IPS-18c (cell line): Measurements from ENCODE around the gene TCN2.
"Not testable (repeated sequence)": the region's sequence is repeated elsewhere in the genome, so short reads cannot be mapped to it uniquely, and the experiment has no call there.

Experiments used
- H3K4me3 ChIP-seq: 2 replicates; pipeline ENCODE4 v1.7.0; 2013; ENCODE audit warnings: low read depth, mild to moderate bottlenecking, low read length, moderate library complexity; ENCODE audit not compliant: insufficient read depth
- H3K9me3 ChIP-seq: one replicate; pipeline ENCODE4 v1.6.1; 2013; ENCODE audit warnings: mild to moderate bottlenecking, low read length, moderate library complexity; ENCODE audit not compliant: control insufficient read depth, insufficient read depth

The TCN2 gene

DNA sequence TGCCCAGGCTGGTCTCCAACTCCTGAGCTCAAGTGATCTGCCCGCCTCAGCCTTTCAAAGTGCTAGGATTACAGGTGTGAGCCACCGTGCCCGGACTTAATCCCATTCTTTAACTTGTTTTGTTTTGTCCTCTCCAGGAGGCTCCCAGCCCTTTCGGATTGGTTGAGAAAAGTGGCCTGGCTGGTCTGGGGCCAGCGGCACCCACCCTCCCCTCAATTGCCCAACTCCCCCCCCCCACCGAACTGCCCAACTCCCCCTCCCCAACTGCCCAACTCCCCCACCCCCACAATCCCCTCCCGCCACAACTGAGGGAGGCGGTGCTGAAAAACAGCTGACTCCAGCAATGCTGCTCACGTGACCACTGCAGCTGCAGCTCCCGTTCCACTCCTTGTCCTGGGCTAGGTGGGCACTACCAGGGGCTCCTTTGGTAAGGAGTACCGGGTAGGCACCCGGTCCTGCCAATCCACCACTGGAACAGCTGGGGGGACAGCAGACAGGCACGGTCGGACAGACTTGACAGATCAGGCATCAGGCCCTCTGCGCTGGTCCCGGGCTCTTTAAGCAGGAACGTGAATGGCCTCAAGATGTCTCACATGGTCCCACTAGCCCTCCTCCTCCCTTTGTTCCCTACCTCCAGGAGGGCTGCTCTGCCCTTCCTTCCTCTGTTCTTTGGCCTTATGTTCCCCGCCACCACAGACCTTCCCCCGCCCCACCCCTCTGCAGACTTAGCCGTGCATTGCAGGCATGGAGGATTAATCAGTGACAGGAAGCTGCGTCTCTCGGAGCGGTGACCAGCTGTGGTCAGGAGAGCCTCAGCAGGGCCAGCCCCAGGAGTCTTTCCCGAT lies at the start of gene TCN2:
Gene TCN2 (plus strand): TSS at position 720 of the 845 bp plus-strand sequence. CDS start 158 bp downstream, outside the sequence.
- peak within 1 kb of the TSS; percentile 61 for H3K4me3 ChIP-seq

DNA sequence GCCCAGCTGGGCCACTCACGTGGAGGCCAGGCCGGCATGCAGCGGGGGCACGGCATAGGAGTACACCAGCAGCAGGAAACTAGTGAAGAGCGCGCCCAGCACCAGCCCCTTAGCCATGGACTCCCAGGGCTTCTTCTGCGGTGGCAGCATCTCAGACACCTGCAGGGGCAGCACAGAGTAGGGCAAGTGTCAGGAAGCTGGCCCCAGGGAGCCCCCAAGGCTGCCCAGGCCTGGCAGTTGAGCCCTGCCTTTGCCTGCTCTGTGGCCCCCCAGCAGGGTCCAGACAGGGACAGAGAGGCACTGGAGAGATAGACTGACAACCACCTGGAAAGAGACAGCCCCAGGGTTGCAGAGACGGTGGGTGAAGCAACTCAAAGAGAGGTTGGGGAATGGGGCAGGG lies 49.7 kb upstream of the TCN2 start:
- H3K4me3 ChIP-seq = no peak overlapping the region
- H3K9me3 ChIP-seq = no peaks in the 10 kb centered on the region

More for the DNA sequence above, at the start of gene TCN2:
- no peaks in the 10 kb centered on the region for H3K9me3 ChIP-seq

DNA sequence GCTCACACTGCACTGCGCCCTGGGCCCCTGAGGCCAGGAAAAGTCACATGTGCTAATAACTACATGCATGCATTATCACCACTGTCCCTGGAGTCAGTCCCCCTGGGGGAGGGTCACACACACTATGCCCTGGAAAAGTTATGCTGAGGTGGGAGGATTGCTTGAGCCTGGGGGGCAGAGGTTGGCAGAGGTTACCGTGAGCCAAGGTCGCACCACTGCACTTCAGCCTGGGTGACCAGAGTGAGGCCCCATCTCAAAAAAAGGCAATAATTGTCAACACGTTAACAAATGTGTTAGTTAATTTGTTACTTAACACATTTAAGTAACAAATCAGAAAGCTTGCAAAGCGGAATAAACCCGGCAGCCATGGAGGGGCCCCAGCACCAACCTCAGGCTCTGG lies 47.1 kb upstream of the TCN2 start:
- H3K9me3 ChIP-seq = no peaks in the 10 kb centered on the region
- H3K4me3 ChIP-seq = no peak overlapping the region

DNA sequence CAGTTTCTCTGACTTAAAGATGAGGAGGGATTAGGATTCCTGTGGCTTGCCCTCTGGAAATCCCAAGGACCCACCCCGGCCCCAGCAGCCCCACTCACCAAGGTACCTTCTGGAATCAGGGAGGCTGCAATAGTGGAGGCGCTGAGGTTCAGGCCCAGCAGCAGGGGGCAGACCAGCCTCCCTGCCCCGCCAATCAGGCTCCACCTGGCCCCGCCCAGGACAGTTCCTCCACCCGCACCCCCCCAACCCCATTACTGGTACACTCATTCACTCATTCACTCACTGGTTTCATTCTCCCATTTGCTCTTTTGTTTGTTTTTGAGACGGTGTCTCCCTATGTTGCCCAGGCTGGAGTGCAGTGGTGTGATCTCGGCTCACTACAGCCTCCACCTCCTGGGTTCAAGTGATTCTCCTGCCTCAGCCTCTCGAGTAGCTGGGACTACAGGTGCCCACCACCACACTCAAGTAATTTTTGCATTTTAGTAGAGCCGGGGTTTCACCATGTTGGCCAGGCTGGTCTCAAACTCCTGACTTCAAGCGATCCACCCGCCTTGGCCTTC lies 46.3 kb upstream of the TCN2 start:
- not testable (repeated sequence) for H3K4me3 ChIP-seq, H3K9me3 ChIP-seq

DNA sequence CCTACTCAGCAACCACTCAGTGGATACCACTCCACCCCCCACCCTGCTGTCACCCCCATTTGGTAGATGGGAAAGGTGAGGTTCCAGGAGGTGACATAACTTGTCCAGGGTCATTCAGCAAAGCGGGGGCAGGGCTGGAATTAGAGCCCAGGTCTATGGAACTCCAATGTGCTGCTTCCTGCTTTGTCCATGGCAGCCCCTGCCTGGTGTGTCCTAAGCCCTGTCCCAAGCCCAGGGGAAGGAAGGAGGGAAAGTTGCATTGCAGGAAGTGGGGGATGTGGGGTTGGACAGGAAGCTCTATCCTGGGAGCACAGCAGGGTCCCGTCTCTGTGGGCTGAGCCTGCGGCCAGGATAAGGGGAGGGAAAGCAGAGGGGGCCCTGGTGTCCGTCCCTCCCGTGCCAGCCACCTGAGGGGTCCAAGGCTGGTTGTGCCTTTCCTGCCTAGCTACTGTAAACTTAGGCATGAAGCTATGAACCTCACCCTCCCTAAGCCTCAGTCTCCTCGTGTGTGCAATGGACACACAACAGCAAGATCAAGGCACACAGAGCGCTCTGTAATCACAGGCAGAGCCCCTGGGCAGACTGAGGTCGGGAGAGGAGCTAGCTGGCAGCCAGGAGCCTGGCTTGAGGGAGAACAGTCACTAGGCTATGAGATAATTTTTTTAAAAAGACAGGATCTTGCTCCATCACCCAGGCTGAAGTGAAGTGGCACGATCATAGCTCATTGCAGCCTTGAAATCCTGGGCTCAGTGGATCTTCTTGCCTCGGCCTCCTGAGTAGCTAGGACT lies 45.4 kb upstream of the TCN2 start:
- Histone ChIP-seq H3K4me3 (no peak overlapping the region; the same call in 1 of the 2 replicates), H3K9me3 (no peaks in the 10 kb centered on the region)

DNA sequence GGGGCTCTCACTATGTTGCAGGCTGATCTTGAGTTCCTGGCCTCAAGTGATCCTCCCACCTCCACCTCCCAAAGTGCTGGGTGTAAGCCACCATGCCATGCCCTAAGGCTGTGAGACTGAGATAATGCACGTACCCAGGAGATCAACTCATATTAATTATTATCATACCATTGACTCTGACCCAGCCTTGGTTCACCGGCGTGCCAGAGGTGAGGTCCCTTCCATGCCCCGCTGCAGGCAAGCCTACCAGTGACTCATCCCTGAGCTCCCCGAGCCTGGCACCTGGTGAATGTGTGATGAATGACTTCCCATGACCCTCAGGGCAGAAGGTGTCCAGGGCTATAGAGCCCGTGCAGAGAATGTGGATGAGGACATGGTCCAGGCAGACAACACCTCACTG lies 44.6 kb upstream of the TCN2 start:
- no peaks in the 10 kb centered on the region for H3K9me3 ChIP-seq
- H3K4me3 ChIP-seq = no peak overlapping the region

DNA sequence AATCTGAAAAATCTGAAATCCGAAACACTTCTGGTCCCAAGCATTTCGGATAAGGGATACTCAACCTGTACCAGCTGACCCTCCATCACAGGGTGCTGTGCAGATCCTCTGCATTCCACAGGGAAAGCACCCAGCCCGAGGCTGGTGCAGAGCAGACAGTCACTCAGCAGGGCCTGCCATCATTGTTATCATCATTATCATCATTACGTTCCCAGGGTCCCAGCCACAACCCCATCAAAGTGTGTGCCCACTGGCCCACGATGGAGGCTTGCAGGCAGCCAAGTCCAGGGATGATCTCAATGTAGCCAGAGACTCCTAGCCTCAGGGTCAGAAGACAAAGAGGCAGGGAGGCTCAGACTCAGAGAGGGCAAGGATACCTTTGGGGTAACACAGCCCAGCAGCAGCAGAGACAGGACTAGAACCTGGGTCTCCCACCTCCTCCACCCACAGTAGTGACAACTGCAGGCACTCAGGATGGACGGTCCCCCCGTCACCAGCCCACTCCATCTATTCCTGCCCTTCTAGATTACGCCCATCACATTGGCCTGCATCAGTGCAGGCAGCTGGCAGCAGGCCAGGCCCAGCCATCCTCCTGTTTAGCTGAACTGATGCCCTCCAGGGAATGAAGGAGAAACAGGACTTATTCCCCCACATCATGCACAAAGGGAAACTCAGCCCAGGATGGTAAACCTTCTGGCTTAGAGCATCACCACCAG lies 42.8 kb upstream of the TCN2 start:
- Histone ChIP-seq H3K4me3 (no peak overlapping the region), H3K9me3 (no peaks in the 10 kb centered on the region)

DNA sequence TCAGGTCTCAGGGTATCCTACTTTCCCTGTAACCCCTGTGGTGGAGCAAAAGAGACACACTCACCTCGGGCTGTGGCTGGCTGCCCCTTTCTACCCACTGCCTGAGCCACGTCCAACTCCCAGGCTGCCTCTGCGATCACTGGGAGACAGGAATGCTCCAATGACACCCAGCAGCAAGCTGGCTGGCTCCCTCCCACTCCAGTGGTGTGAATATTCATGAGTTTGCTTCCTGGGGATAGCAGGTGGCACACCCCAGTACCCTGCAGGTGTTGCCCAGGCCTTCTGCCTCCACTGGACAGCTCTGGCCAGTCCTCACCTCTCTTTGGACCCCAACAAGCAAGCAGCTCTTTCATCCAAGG lies 42.2 kb upstream of the TCN2 start:
- Histone ChIP-seq H3K9me3 (no peaks in the 10 kb centered on the region), H3K4me3 (no peak overlapping the region)

DNA sequence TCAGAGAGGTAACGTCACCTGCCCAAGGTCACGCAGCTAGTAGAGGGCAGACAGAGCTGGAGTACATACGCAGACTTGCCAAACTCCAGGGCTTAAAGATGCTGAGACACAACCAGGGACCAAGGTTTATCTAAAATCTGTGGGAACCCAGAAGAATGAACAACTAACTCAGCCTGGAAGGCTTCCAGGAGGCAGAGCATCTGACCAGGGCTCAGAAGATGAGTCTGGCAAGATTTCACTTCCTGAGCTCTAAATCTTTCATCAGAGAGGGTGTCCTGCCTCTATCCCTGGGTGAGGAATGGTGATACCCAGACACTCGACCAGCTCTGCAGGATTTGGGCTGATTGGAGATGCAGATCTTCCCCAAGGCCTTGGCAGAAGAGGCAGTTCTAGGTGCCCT lies 41.6 kb upstream of the TCN2 start:
- H3K4me3 ChIP-seq = no peak overlapping the region

DNA sequence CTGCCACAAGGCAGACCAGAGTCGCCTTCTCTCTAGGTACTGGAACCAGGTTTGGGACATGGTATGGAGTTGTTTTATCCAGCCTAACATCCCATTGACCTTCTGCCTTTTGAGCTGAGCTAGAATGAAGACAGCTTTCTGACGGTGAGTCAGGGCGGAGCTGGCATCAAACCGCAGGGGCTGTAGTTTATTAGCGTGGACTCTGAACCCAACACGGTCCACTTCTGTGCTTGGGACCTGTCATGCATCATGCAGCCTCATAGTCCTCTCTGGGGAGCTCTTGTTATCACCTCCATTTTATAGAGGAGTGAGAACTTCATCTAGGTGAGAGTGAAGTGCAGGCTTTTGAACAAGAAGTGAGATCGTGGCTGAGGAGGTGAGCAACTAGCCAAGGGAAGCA lies 40.8 kb upstream of the TCN2 start:
- H3K9me3 ChIP-seq = no peaks in the 10 kb centered on the region

More for the DNA sequence above, 41.6 kb upstream of the TCN2 start:
- H3K9me3 ChIP-seq = no peaks in the 10 kb centered on the region

DNA sequence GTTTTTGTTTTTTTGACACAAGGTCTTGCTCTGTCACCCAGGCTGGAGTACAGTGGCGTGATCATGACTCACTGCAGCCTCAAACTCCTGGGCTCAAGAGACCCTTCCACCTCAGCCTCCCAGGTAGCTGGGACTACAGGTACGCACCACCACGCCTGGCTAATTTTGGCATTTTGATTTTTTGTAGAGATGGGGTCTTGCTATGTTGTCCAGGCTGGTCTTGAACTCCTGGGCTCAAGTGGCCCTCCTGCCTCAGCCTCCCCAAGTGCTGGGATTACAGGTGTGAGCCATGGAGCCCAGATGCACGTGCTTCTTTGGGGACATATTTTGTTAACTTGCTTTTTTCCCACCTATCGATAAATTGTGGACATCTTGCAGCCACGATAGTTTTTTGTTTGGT lies 39.7 kb upstream of the TCN2 start:
- H3K4me3 ChIP-seq, H3K9me3 ChIP-seq: not testable (repeated sequence)

More for the DNA sequence above, 40.8 kb upstream of the TCN2 start:
- H3K4me3 ChIP-seq = no peak overlapping the region

DNA sequence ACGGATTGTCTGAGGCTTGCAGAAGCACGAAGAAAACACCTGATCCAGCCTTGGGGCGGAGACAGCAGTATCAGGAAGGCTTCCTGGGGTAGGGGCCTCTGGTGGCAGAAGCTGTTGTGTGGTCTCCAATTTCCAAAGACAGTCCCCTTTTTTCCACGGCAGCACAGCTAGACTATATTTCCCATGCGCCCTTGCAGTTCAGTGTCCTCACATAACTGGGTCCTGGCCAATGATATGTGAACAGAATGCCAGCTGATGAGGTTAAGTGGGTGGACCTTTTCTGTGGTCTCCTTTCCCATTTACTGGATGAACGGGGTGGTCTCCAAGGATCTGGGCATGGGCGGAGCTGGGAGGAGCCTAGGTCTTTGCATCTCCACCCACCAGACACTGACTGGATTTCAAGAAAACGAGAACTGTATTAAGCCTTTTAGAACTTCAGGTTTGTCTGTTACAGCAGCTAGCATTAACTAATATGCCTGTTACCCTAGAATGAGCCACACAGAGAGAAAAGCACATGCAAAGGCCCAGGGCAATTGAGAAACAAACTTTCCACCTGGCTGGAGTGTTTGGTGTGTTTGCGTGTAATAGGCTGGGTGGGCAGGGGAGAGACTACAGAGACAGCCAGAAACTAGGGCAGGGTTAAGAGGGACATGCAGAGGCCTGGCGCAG lies 38.7 kb upstream of the TCN2 start:
- Histone ChIP-seq H3K9me3 (no peaks in the 10 kb centered on the region), H3K4me3 (no peak overlapping the region)

DNA sequence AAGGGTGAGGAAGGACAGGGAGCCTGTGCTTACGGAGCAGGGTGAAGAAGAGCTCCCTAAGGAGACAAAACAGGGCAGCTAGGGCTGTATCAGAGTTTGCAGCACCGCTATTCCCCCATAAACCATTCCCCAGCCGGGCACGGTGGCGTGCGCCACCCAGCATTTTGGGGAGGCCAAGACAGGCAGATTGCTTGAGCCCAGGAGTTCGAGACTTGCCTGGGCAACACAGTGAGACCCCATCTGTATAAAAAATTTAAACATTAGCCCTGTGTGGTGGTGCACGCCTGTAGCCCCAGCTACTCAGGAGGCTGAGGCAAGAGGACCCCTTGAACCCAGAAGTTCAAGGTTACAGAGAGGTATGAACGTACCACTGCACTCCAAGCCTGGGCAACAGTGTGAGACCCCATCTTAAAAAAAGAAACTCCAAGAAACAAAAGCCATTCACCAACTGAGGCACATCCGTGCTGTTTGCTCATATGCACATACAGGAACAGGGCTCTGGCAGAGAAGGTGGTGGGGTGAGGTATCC lies 37.2 kb upstream of the TCN2 start:
- Histone ChIP-seq H3K9me3 (no peaks in the 10 kb centered on the region), H3K4me3 (no peak overlapping the region)

DNA sequence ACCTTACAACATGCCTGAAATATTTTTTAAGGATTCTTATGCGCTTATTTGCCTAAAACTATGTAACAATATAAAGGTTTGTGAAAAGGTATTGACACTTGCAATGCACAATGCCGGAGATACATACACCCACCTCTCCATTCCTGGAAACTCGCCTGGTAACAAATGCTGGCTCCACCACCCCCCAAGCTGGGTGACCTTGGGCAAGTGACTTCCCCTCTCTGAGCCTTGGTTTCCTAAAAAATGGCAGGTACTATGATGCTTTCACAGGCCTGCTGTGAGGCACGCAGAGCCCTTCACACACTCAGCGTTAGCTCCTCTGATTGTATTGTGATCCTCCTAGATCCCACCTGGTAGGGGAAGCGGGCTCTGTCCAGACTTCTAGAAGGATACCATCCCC lies 34.8 kb upstream of the TCN2 start:
- H3K9me3 ChIP-seq = no peaks in the 10 kb centered on the region
- no peak overlapping the region for H3K4me3 ChIP-seq

DNA sequence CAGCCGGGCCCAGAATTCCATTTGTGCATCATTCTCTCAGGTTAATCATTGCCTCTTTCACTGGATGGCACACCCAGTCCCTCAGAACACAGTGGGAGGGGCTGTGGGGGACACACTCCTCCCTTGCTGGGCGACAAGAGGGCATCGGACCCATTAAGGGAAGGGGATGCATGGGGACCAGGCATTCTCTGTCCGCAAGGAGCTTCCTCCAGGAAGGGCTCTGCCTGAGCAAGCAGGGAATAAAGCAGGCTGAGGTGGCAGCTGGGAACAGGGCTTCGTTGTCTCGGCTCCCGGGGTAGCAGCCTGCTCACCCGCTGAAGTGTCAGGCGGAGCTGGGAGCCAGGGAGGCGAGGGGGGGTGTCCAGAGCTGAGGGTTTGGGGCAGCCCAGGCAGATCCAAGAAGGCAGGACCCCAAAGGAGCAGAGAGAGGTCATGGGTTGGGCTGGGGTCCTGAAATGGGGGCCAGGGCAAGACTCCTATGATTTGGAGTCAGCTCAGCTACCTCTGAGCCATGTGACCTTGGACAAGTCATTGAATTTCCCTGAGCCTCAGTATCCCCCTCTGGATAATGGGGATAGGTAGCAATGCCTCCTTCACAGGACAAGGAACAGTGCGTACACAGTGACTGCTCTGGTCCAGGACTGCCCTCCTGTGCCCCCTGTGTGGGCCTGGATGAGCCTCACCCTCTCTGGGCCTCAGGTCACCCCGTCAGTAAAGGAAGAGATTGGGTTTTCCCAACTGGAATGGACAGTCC lies 34.0 kb upstream of the TCN2 start:
- H3K9me3 ChIP-seq = no peaks in the 10 kb centered on the region
- no peak overlapping the region for H3K4me3 ChIP-seq

DNA sequence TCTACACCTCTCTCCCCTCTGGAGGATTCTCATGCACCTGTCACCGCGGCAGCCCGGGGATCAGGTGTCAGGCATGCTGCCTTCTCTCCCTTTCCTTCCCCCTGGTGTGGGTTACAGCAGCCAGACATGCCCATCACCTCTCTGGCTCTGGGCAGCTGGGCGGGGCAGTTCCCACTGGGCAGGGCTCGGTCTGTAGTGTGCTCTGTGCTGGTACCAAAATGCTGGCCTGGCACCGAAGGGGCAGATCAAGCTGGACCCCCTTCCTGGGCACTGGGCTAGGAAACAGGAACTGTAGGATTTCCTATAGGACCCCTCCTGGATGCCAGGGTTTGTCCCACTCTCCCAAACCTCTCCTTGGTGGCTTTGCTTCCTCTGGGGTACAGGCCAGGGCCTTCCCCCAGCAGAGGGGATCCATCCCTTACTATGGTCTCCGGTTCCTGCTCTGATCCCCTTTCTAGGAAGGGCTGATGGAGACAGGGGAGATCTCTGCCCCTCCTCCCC lies 33.3 kb upstream of the TCN2 start:
- H3K4me3 ChIP-seq = no peak overlapping the region; the same call in 1 of the 2 replicates
- no peaks in the 10 kb centered on the region for H3K9me3 ChIP-seq
